Measurements from ENCODE around the gene THG1L.
"Not testable (repeated sequence)": the region's sequence is repeated elsewhere in the genome, so short reads cannot be mapped to it uniquely, and the experiment has no call there.

GRCh38 chr5:157726607-157727006 lies 4.6 kb upstream of the THG1L start:
- TF ChIP-seq CTCF (conservative IDR thresholded peaks at IDR 0.05; ENCODE audit: low read depth, low read length); EZH2phosphoT487 (IDR thresholded peaks at IDR 0.05; ENCODE audit: borderline replicate concordance, low read length): not testable (repeated sequence)
